GM19043 (cell line): ENCODE results near the gene APPL2.
"Not testable (repeated sequence)": the region's sequence is repeated elsewhere in the genome, so short reads cannot be mapped to it uniquely, and the experiment has no call there.

Experiments
- ATAC-seq: cut with Tn5 transposase; IDR thresholded peaks from one replicate; pipeline ENCODE4 v1.9.1; 2021; ENCODE audit warnings: low read depth; ENCODE audit not compliant: unreplicated experiment

The APPL2 gene

DNA sequence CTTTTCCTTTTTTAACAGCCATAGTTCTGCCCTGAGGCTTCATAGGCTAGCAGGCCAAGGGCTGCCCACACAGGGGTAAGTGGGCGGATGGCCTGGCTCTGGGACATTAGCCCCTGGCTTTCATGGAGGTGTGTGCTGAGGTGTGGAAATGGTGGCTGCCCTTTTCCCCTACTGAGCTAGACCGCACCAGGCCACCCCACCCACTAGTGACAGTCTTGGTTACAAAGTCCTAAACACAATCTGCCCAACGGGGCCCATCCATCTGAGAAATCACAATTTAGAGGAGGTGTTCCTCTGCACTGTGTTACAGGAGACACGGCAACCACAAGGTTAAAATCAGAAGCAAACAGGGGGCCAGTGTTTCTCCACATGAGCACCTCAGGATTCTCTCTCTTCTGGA, 35.6 kb downstream of the APPL2 start:
- no peak for ATAC-seq

DNA sequence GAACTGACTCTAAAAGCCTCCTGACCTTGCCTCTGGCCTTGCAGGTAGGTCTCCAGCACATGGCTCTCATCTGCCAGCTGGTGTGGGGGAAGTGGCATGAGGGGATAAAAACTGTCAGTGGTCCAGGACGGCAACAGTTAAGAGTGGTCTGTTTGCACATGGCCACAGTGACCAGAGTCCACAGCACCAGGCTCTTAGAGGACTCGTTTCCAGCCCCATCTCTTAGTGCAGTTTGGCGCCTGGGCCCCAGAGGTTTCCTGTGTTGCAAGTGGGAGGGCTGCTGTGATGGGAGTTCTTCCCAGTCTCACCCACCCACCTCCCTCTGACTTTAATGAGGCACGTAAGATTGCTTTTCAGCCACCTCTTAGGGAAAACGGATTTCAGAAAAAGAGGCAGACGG, 37.0 kb downstream of the APPL2 start:
- ATAC-seq = no peak

DNA sequence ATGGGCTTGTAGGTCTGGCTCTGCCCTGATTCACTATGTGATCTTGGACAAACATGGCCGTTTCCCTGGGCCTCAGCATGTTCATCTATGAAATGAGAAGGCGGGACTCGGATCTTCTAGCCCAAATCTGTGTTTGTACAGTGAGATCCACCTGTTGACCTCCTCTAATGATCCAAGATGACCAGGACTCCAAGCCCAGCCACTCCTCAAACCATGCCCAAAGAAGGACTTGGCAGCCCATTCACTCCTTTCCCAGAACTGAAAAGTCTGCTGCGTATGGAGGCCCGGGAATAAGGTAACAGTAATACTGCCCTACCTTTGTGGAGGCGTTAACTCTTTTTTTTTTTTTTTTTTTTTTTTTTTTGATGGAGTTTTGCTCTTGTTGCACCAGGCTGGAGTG, 39.9 kb downstream of the APPL2 start:
- ATAC-seq = no peak

DNA sequence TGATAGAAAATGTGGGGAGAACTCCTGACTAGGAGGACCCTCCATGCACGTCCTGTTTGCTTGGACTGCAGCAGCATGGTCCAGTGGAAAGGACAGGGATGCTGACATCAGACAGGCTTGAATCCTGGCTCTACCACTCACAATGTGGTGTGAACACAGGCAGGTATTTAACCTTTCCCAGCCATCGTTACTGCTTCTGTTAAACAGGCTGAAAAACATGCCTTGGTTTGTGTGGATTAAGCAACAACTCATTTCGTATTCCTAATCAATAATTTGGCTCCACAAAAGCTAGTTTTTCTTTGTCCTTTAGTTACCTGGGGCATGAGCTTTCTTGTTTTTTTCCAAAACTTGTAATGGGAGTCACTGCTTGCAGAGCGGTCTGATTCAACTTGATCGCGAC, 41.0 kb downstream of the APPL2 start:
- no peak for ATAC-seq

DNA sequence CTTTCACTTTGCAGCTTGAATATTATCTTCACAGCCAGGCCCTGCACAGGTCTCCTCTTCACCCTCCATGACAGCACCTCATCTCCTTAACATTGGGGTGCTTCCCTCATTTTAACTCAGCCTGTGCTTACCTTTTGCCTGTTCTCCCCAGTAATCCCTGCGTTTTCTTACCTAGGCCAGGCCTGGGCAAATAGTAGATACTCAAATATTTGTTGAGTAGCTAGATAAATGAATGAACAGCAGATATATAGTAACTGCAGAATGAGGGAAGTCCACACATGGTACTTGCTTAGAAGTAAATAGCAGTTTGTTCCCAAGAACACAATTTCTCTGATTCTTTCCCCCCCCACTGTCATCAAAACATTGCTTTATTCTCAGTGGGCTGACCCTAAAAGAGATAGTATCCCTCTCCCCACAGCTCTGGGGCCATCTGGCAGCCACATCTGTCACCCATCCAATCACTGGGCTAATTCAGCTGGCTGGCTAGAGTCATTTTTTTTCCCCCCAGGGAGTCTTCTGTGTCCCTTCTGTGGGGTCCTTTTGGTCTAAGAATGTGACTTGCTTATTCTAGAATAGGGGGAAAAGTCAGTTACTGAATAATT, 43.2 kb downstream of the APPL2 start:
- no peak for ATAC-seq

DNA sequence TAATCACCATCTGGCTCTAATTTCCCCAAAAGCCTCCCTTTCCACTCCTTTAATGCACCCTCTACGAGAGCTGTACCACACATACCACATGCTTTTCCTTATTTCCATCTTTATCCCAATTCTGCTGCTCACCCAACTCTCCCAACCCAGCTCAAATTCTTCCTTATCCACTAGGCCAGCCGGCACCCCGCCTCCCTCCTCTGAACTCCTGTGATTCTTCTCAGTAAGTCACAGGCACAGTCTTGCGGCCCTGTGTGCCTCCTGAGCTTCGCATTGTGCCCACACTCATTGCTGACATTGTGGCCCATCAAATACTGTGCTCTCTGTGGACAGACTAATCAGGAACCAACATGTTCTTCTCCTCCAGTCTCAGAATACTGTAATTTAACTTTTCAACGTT, 45.4 kb downstream of the APPL2 start:
- no peak for ATAC-seq

DNA sequence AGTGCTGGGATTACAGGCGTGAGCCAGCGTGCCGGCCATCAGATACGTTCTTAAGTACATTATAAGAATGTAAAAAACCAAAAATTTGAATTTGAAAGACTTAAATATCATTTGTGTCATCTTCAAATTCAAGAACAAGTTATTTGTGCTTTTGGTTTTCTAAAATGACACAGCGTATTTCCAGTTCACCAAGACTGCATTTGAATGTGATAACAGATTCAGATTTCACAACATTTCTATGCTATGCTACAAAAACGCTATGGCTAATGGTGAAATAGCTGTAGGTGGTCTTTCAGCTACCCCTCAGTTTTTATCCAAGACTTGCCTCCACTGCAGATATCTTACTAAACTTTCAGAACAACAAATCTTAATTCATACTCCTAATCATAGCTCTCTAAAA, 46.7 kb downstream of the APPL2 start:
- ATAC-seq = no peak

DNA sequence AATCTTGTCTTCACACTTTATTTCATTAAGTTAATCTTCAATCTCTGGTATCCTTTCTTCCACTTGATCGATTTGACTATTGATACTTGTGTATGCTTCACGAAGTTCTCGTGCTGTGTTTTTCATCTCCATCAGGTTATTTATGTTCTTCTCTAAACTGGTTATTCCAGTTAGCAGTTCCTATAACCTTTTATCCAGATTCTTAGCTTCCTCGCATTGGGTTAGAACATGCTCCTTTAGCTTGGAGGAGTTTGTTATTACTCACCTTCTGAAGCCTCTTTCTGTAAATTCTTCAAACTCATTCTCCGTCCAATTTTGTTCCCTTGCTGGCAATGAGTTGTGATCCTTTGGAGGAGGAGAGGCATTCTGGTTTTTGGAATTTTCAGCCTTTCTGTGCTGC, 52.0 kb downstream of the APPL2 start:
- not testable (repeated sequence) for ATAC-seq

DNA sequence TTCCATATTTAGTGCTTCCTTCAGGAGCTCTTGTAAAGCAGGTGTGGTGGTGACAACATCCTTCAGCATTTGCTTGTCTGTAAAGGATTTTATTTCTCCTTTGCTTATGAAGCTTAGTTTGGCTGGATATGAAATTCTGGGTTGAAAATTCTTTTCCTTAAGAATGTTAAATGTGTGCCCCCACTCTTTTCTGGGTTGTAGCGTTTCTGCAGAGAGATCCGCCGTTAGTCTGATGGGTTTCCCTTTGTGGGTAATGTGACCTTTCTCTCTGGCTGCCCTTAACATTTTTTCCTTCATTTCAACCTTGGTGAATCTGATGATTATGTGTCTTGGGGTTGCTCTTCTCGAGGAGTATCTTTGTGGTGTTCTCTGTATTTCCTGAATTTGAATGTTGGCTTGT, 52.6 kb downstream of the APPL2 start:
- ATAC-seq = not testable (repeated sequence)

DNA sequence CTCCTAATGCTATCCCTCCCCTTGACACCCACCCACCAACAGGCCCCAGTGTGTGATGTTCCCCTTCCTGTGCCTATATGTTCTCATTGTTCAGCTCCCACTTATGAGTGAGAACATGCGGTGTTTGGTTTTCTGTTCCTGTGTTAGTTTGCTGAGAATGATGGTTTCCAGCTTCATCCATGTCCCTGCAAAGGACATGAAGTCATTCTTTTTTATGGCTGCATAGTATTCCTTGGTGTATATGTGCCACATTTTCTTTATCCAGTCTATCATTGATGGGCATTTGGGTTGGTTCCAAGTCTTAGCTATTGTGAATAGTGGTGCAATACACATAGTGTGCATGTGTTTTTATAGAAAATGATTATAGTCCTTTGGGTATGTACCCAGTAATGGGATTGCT, 56.9 kb downstream of the APPL2 start:
- ATAC-seq = not testable (repeated sequence)

DNA sequence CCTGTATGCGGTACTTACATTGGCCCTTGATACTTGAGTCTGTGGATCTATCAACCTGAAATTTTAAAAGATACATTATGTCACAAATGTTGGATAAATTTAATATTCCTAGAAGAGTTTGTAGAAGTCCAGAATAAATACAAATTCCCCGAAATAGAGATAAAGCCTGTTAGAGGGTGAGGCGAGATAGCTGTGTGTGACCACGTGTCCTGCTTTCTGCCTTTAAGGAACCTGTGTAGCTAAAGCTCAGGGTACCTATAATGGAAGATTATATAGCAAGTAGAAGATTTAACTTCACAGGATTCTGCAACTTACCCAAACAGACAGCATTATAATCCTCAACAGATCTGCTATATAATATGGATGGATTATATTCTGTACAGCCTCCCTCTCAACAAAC, 58.8 kb downstream of the APPL2 start:
- no peak for ATAC-seq

DNA sequence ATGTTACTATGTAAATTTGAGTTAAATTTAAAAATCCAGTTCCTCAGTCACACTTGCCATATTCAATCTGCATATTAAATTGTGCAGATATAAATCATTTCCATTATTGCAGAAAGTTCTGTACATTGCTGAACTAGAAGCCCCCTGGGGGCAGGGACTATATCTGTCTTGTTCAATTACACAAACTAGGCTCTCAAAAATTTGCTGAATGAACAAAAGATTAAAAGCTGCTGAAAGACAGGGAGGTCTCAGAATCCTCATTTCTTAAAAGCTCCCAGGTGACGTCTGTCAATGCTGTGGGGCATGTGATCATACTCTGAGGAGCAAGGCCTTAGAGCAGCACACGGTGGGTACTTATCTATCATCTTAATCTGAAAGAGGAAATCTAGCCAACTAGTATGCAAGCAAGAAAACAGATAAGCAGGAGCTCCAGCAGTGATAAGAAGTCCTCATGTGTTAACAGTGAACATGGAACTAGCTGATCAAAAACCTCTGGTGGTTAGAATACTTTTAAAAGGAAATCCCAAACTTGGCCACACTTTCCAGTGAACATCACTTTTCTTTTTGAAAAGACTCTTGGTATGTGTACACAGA, 60.5 kb downstream of the APPL2 start:
- no peak for ATAC-seq

DNA sequence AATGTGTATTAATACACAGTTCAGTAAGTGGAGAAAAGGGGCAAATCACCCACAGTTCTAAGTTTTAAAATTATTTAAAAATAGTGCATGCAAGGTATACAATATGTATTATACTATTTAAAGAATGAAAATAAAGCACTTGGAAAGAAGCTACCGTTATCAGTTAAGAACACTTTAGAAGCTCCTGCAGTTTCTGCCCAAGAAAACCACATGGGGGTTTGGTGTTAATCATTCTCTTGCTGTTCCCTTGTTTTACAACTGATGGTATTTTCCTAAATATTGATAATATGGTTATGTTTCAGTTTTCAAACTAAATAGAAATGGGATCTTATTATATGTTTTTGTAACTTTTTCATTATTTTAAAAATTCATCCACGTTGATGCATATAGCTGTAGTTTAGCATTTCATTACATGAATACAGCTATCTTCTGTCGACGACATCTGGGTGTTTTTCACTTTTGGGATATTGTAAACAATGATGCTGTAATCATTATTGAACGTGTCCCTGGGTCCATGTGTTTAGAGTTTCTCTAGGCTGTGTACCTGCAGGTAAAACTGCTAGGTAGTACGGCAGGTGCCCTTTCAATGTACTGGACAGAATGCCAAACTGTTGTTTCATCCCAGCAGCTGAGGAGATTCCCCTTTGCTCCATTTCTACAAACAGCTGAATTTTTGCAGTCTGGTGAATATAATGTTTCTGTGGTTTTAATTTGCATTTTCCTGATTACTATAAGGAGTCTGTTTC, 64.1 kb downstream of the APPL2 start:
- ATAC-seq = no peak

DNA sequence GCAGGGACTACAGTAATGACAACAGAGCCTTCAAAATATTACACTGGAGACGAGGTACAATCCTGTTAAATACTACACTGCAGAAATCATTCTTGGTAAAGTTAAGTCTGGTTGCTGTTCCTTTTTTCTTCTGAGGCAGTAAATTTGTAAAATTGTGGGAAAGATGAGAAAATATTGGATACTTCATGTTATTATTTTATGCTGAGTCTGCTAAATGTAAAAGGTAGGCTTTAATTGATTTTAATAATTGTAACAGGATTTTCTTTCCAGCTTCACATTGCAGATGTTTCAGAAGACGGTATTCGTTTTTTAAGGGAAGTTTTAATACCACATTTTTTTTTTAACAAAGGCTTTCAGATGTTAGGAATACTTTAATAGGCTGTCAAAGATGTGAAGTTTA, 65.8 kb downstream of the APPL2 start:
- ATAC-seq = no peak

DNA sequence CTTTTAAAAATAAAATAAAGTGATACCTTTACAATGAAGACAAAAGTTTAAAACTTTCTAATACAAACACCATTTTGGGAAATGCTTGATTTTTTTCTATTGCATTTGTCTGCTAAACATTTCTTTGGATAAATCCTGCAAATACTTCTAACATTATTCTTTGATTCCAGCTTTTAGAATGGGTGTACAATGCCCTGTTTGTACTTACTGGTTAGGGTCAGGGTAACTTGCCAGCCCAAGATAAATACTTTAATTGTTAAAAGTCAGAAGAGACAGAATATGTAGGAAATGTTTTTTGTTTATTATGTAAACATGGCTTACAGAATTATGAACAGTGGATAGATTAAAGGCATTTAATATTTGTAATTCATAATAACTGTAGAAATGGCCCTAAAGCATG, 68.0 kb downstream of the APPL2 start:
- ATAC-seq = no peak

DNA sequence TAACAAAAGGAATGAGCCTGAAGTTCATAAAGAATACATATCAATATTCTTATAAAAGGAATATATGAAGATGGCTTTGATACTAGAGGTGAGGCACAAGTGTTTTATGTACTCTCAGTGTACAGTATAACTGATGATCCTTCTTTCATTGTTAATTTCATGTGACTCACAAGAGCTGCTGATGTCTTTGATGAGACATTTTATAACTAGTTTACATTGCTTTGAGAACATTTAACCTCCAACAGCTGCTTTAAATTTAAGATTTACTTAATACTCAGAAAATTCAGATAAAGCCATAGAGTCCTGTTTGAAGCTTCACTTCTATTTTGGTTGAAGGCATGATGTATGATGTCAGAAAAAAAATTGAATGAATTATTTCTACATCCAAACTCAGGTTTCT, 68.6 kb downstream of the APPL2 start:
- no peak for ATAC-seq

DNA sequence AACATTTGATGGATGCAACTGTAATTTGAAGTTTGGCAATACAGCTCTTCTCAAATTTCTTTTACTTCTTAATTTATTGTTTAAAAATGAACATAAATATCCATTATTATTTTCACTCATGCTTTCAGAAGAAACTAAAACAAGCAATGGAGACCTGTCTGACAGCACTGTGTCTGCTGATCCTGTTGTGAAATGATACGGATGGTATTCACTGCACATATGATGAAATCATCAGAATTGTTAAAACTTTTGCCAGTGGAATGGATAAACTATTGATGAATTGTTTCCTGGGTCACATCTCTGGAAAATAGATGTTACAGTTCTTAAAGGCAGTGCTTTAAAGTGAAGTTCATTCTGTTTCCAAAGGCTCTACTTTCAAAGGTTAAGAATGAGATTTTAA, 69.2 kb downstream of the APPL2 start:
- no peak for ATAC-seq

DNA sequence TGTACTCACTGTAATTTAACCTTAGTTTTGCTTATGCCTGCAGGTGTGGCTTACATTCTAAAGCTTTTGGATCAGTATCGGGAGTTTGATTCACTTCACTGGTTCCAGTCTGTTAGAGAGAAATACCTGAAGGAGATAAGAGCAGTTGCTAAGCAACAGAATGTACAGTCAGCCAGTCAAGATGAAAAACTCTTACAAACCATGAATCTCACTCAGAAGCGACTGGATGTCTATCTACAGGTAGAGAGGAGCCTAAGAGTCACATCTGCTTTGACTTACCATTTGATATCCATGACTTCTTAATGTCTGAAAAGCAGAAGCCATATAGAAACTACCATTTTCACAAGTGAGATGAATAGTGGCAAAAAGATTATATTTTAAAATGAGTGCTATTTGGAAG, 71.9 kb downstream of the APPL2 start:
- ATAC-seq = no peak

DNA sequence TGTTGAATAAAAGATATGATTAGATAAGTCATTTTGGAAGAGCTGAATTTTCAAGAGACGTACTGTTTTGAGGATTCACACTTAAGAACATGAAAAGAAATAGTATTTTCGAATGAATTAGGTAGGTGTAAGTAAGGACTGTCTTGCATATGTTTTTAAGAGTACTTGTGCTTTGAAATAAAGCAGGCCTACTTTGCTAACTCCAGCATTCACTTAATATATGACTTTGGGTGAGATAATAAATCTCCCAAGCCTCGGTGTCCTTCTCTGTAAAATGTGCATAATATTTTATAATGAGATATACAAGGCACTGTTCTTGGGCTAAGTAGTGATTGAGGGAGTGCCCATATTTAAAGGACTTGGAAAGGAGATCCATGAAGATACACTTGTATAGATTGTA, 73.8 kb downstream of the APPL2 start:
- ATAC-seq = no peak

DNA sequence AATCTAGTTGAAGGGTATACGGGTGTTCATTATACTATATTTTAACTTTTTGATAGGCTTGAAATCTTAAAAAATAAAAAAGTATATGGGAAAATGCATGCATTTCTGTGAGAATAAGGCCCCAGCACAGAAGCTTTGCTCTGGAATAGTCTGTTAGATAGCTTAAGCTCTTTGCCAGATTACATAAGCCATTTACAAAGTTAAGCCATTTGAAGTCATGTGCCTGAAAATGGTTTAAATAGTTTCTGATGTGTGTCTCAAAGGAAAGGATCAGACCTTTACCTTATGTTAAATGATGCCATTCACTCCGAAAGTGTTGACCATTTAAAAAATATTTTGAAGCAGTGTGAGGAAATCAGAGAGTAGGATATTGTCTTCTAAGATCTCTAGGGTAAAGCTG, 77.1 kb downstream of the APPL2 start:
- no peak for ATAC-seq

DNA sequence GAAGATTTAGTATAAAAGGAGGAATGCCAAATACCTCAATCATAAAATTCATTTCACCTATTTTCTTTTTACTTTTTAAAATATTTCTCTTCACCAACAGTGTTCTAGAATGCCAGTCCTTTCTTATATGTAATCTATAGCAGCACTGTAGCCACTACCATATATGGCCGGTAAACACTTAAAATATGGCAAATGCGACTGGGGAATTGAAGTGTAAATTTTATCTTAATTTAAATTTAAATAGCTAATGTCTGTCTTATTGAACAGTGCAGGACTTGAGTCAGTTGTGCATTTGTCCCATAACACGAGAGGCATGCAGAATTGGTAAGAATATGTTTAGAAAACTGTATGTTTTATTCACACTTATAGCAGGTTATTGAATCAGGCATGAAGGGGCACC, 78.4 kb downstream of the APPL2 start:
- no peak for ATAC-seq

DNA sequence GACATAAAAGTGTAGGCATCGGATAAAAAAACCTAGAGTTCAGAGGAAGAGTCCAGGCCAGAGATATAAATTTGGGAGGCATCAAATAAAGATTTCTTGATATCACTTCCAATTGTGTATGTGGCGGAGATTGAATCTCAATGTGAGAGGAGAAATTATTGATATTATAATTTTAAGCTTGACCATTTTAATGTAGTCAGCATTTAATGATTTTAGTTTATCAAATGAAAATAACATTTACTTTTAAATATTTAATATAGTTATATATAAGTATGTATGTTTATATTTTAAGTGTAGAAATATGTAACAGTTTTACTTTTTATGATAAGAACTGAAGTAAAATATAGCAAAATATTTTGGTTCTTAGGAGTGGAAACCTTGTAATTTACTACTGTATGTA, 79.7 kb downstream of the APPL2 start:
- no peak for ATAC-seq
